NCI-H2227 treated with DMSO at 0.1 percent for 48 hours (cell line): Measurements from ENCODE around the gene ACER2.

Experiments used
- DNase-seq: peaks from one replicate; lab custom pipeline; 2025; lab: John Stamatoyannopoulos, UW

The ACER2 gene

DNA sequence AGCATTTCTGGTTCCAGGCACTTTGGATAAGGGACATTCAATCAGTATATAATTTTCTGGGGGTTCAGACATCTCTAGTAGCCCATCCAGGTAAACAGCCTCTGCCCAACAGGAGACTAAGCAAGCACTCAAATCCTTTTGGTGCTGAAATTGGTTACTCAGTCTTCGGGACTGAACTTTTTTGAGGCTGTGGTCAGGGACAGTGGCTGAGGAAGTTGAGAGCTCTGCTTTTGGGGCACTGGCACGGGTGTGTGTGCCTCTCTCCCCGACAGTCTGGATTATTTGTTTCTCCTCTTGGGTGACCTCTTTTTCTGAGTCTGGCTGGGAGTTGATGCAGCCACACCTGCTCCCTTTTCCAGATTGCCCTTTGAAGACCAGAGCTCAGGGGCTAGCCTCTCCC lies 47.6 kb downstream of the ACER2 start:
- no peak for DNase-seq

GRCh38 chr9:19456996-19457692 lies 48.3 kb downstream of the ACER2 start:
- DNase-seq = peak; percentile 80

GRCh38 chr9:19457693-19458009 lies 48.8 kb downstream of the ACER2 start:
- DNase-seq = no peak

- no peak for DNase-seq
Observed at GRCh38 chr9:19460243-19460642, 51.4 kb downstream of the ACER2 start.

DNA sequence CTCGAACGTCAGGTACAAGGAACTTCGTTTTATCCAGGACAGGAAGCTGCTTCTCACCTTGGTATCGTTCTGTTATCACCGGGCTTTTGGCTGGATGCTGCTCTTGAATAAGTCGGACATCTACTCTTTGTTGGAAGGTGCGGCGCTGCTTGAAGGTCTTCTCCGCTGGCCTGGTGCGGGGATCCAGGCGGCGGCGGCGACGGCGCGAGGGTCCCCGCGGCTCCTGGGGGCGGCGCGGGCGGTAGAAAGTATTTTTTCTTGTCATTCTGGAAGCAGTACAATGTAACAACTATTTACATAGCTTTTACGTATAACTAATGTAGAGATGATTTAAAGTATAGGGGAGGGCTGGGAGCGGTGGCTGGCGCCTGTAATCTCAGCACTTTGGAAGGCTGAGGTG lies 52.3 kb downstream of the ACER2 start:
- DNase-seq = no peak

- DNase-seq = no peak
Observed at GRCh38 chr9:19464061-19464763, 55.4 kb downstream of the ACER2 start.

DNA sequence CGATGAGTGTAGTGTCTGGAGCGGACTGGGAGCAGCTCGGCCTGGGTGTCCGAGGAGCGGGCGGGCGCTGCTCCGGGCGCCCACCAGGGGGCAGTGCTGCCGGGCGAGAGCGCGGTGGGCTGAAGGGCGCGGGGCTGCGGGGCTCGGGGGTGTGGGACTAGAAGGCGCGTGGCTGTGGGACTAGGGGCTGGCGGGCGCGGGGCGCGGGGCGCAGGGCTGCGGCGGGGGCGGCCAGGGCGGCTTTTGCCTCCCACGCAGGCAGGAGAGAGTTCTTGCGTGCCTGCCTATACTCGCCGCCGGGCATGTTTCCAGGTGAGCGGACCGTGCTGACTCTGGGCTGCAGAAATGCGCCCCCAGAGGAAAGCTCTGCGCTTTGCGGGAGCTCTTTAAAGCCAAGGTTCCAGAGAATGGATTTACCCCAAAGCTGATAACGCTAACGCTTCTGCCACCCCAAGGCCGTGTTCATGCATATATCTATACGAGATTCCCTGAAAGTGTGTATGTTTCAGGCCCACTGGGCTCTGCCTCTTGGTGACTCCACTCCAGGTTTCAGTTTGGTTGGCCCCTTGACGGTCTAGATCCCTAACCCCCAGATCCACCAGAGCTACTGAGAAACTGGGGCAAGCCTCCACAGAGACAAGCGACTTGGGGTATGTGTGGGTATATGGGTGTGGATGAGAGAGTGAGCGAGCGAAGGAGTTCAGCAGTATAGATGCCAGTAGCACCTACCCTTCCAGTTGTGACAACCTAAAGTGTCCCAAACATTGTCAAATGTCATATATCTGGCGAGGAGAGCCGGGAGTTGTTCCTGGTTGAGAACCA lies 56.2 kb downstream of the ACER2 start:
- peak; percentile 29 for DNase-seq

- no peak for DNase-seq
Observed at GRCh38 chr9:19465586-19466279, 56.9 kb downstream of the ACER2 start.

GRCh38 chr9:19466280-19466639 lies 57.5 kb downstream of the ACER2 start:
- no peak for DNase-seq

DNA sequence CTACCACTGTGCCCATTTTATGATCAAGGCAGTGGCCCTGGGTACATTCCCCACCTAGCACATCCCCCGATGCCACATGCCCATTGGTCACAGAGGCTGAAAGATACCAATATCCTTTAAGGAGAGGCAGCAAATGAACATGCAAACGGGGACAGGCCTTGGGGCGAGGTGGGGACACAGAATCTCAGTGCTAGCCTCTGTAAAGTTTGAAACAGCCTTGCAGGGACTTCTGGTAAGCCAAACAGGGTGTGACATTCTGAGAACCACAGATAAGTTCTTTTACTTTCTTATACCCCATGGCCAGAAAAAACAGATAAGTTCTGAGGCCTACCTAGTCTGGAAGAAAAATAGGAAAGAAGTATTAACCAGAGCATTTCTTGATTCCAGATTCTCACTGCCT lies 60.5 kb downstream of the ACER2 start:
- no peak for DNase-seq

DNA sequence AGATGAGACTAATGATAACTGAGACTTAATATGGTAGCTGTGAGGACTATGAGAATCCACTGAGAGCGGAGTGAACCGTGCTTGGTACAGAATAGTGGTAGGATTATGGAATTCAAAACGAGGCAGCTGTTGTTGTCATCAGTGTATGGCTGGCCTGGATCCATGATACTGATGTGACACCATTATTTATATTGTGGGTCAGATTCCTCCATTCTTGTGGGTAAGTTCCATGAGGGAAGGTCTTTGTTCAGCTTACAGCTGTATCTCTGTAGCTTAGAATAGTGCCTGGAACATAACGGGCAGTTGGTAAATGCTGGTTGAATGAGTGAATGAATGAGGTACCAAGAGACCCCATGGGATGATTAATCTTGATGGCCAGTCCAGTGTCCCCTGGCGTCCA lies 61.8 kb downstream of the ACER2 start:
- no peak for DNase-seq

- no peak for DNase-seq
Observed at GRCh38 chr9:19470981-19471650, 62.3 kb downstream of the ACER2 start.

- DNase-seq = peak; percentile 62
Observed at GRCh38 chr9:19471737-19472648, 63.2 kb downstream of the ACER2 start.

DNA sequence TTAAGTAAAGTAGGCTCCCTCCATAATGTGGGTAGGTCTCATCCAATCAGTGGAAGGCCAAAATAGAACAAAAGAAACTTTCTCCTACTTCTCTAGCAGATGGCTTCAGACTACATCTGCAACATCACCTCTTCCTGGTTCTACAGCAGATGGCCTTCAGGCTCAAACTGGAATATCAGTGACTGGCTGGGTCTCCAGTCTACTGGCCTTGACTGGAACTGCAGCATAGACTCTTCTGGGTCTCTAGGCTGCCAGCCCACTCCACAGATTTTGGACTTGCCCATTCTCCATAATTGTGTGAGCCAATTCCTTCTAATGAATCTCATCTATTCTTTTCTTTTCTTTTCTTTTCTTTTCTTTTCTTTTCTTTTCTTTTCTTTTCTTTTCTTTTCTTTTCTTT lies 64.8 kb downstream of the ACER2 start:
- no peak for DNase-seq

- peak; percentile 20 for DNase-seq
Observed at GRCh38 chr9:19479874-19480273, 71.1 kb downstream of the ACER2 start.

DNA sequence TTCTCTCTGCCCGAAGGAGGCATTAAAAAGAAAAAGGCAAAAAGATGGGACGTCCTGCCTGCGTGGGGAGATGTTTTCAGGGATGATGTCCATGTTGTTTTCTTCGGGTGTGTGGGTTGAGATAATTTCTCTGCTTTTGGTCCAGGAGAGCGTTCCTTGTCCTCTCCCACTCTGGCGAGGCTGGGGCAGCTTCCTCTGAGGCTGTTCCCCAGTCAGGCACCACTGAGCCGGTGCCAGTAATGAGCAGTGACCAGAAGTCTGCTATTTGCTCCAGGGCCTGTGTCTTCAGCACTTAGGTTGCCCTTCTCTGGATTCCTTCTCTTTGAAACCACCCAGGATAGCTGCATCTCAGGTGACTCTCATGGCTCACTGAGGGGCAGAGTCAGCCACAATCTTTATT lies 71.5 kb downstream of the ACER2 start:
- DNase-seq = no peak

DNA sequence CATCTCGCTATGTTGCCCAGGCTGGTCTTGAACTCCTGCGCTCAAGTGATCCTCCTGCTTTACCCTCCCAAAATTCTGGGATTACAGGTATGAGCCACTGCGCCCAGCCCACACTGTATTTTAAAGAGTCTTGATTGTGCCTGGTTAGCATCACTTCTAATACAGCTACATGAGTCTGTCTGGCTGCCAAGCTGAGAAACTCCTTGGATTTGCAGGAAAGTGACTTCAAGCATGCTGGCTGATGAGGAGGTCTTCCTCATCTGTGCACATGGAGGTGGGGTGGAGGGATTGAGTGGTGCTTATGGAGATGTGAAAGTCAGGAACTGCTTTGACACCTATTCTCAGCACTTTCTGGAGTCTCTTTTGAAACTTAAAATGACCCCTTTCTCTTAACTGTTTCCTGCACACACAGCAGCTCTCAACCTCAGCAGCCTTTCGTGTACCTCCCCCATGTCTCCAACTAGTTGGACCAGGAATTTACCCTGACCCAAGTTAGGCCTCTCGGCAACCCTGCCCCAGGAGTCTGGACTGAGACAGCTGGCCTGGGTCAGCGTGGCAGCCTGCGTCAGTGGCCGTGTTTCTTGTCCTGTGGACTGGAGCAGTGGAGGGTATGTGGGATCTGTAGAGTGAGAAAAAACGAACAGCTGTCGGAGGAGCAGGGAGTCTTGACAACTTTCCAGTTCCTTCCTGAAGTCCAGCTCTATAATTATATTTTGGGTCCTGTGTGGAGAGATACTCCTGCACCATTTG lies 72.5 kb downstream of the ACER2 start:
- DNase-seq = no peak

GRCh38 chr9:19481971-19482404 lies 73.2 kb downstream of the ACER2 start:
- DNase-seq = no peak

DNA sequence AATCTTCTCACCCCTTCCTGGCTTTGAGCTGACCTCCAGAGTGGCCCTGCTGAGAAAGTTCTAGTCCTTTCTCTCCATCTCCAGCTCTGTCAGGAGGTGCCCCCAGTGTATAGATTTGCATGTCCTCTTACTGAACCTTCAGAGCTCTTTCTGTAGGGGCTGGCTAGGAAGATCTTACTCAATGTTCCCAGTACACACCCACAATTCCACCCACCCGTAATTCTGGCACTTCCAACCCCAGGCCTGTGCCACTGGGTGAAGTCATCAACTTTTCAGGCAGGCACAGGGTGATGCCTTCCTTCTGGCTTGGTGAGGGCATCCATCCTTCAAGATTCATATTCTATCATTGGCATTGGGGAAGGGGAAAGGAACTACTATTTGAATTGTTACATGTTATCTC lies 75.9 kb downstream of the ACER2 start:
- no peak for DNase-seq

DNA sequence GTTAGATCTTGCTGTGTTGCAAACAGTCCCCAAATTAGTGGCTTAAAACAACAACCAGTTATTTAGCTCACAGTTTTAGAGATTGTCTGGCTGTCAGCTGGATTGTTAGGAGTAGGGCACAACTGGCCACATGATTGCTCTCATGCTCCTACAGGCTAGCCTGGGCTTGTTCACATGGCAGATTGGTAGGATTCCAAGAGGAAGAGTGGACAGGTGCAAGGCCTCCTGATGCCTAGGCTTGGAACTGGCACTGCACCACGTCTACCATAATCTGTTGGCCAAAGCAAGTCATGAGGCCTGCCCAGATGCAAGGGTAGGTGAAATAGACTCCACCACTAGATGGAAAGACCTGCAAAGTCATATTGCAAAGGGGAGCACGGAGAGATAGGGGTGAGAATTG lies 76.4 kb downstream of the ACER2 start:
- no peak for DNase-seq
